Measurements from ENCODE around the gene CATSPERD.

Gene CATSPERD

GRCh38 chr19:5823579-5824281 lies 103.3 kb downstream of the CATSPERD start:
- TF ChIP-seq CREB1 (IDR thresholded peaks at IDR 0.05; ENCODE audit: low read depth) (no peak), EGR1 (IDR thresholded peaks at IDR 0.05) (no peak), RAD21 (IDR thresholded peaks at IDR 0.05; ENCODE audit: low read depth) (peak; percentile 25; the same call in 1 of the 2 replicates)

- TF ChIP-seq YY1 (IDR thresholded peaks at IDR 0.05; ENCODE audit: low read depth) = no peak
- TF ChIP-seq TAF1 (IDR thresholded peaks at IDR 0.05; ENCODE audit: low read depth) = no peak
- TF ChIP-seq RAD21 (IDR thresholded peaks at IDR 0.05; ENCODE audit: low read depth) = no peak
- TF ChIP-seq CEBPB (IDR thresholded peaks at IDR 0.05) = no peak
- no peak for TF ChIP-seq EP300 (IDR thresholded peaks at IDR 0.05; ENCODE audit: borderline replicate concordance)
- no peak for TF ChIP-seq NFIC (IDR thresholded peaks at IDR 0.05)
- no peak for TF ChIP-seq MAX (IDR thresholded peaks at IDR 0.05)
Measured at GRCh38 chr19:5824751-5825150, 104.3 kb downstream of the CATSPERD start.

- TF ChIP-seq CEBPB (IDR thresholded peaks at IDR 0.05) (no peak), FOXM1 (IDR thresholded peaks at IDR 0.05; ENCODE audit: borderline replicate concordance, low read depth) (no peak), EGR1 (IDR thresholded peaks at IDR 0.05) (no peak), EP300 (IDR thresholded peaks at IDR 0.05; ENCODE audit: borderline replicate concordance) (no peak), REST (IDR thresholded peaks at IDR 0.05; ENCODE audit: low read depth) (no peak), CREB1 (IDR thresholded peaks at IDR 0.05; ENCODE audit: low read depth) (no peak), YY1 (IDR thresholded peaks at IDR 0.05; ENCODE audit: low read depth) (no peak), TCF12 (IDR thresholded peaks at IDR 0.05; ENCODE audit: low read depth) (no peak), USF1 (IDR thresholded peaks at IDR 0.05) (no peak), TAF1 (IDR thresholded peaks at IDR 0.05; ENCODE audit: low read depth) (no peak), NFIC (IDR thresholded peaks at IDR 0.05) (no peak), RAD21 (IDR thresholded peaks at IDR 0.05; ENCODE audit: low read depth) (no peak)
Measured at GRCh38 chr19:5825178-5825577, 104.7 kb downstream of the CATSPERD start.

GRCh38 chr19:5826531-5827341 lies 106.3 kb downstream of the CATSPERD start:
- TF ChIP-seq NFIC (IDR thresholded peaks at IDR 0.05) (peak; percentile 93), EP300 (IDR thresholded peaks at IDR 0.05; ENCODE audit: borderline replicate concordance) (peak; percentile 39), CREB1 (IDR thresholded peaks at IDR 0.05; ENCODE audit: low read depth) (no peak), YY1 (IDR thresholded peaks at IDR 0.05; ENCODE audit: low read depth) (no peak), TAF1 (IDR thresholded peaks at IDR 0.05; ENCODE audit: low read depth) (no peak), TEAD4 (IDR thresholded peaks at IDR 0.05) (no peak), TCF12 (IDR thresholded peaks at IDR 0.05; ENCODE audit: low read depth) (peak; percentile 93), ZBTB7A (IDR thresholded peaks at IDR 0.05; ENCODE audit: low read depth) (no peak; the same call in 1 of the 2 replicates), USF1 (IDR thresholded peaks at IDR 0.05) (no peak), RAD21 (IDR thresholded peaks at IDR 0.05; ENCODE audit: low read depth) (peak; percentile 28; the same call in 1 of the 2 replicates), MAX (IDR thresholded peaks at IDR 0.05) (no peak)

- TF ChIP-seq EGR1 (IDR thresholded peaks at IDR 0.05) (no peak), CEBPB (IDR thresholded peaks at IDR 0.05) (no peak), TCF12 (IDR thresholded peaks at IDR 0.05; ENCODE audit: low read depth) (no peak), CREB1 (IDR thresholded peaks at IDR 0.05; ENCODE audit: low read depth) (no peak), TAF1 (IDR thresholded peaks at IDR 0.05; ENCODE audit: low read depth) (no peak), MAX (IDR thresholded peaks at IDR 0.05) (no peak), NFIC (IDR thresholded peaks at IDR 0.05) (no peak), TEAD4 (IDR thresholded peaks at IDR 0.05) (no peak), EP300 (IDR thresholded peaks at IDR 0.05; ENCODE audit: borderline replicate concordance) (no peak), ZBTB7A (IDR thresholded peaks at IDR 0.05; ENCODE audit: low read depth) (no peak), REST (IDR thresholded peaks at IDR 0.05; ENCODE audit: low read depth) (no peak), FOXM1 (IDR thresholded peaks at IDR 0.05; ENCODE audit: borderline replicate concordance, low read depth) (no peak), RAD21 (IDR thresholded peaks at IDR 0.05; ENCODE audit: low read depth) (no peak), USF1 (IDR thresholded peaks at IDR 0.05) (no peak), YY1 (IDR thresholded peaks at IDR 0.05; ENCODE audit: low read depth) (no peak)
Measured at GRCh38 chr19:5827342-5827890, 107.0 kb downstream of the CATSPERD start.
